Pancreas (tissue), 10 donors: ENCODE results near the gene SPECC1. TPM values are rescaled to one million over a fixed set of nuclear protein-coding genes. Genes with fewer than 3 reads are reported as not detected.

Source experiments
- ATAC-seq, 4 donors: fragments of 200-7000 bp; cut with Tn5 transposase; one replicate each; pipeline versions ENCODE4 v1.8.0 to v1.9.1; 2020; ENCODE audit warnings: mild to moderate bottlenecking in 4 of 4, moderate library complexity in 4 of 4
- DNase-seq, 6 donors: peaks; one replicate each; pipeline ENCODE4 v3.0.0-alpha.2; 2020
- FAIRE-seq: peaks from 2 replicates; lab custom pipeline; 2012; peaks lifted over from hg19 to GRCh38; lab: Jason Lieb, UNC
- H3K27ac ChIP-seq, 4 donors: fragments of 200-600 bp; sonication (generic); 1 replicate in 3 of 4; 2 replicates in 1 of 4; pipeline versions ENCODE4 v1.5.0 to v1.8.0; 2020
- H3K27me3 ChIP-seq, 4 donors: fragments of 200-600 bp; one replicate each; pipeline ENCODE4 v1.8.0; 2021
- H3K36me3 ChIP-seq, 3 donors: fragments of 200-600 bp; sonication (generic) in 1 of 3; one replicate each; pipeline versions ENCODE4 v1.5.0 to v1.8.0; 2020 to 2021
- H3K4me1 ChIP-seq, 3 donors: fragments of 200-600 bp; one replicate each; pipeline ENCODE4 v1.8.0; 2021
- H3K4me3 ChIP-seq, 4 donors: fragments of 200-600 bp; sonication (generic) in 2 of 4; one replicate each; pipeline versions ENCODE4 v1.5.0 to v1.8.0; 2020 to 2021
- H3K9me3 ChIP-seq, 4 donors: fragments of 200-600 bp; one replicate each; pipeline ENCODE4 v1.8.0; 2021
- WGBS, 2 donors: extraction: QIAGEN DNeasy Blood & Tissue Kit; methylation state at CpG; one replicate each; pipeline ENCODE4 v1.1.7; 2013; 5-methylcytosine and 5-hydroxymethylcytosine counted together
- intact Hi-C, 3 donors: fragments of 100-400 bp; cut with DNase I; formaldehyde crosslinking; loops; one replicate each; pipeline versions ENCODE4 v1.11.1 to v1.14.2; 2022
- polyA plus RNA-seq, 2 donors: library from polyadenylated mRNA; stranded (reverse); fragments of 200-250 nt; gene quantifications; one replicate each; pipeline ENCODE4 v1.2.3, GENCODE V29; 2013
- total RNA-seq, 6 donors: library from RNA; stranded (reverse); fragmentation: NEBNext Ultra II Directional in 4 of 6; extraction: Animal tissue kit (Norgen Biotek cat#: 25700) in 4 of 6; gene quantifications; one replicate each; pipeline versions ENCODE4 v1.2.1 to v1.2.4, GENCODE V29; 2021 to 2023
- TF ChIP-seq, protein P1 (sequence below), 4 donors: fragments of 200-600 bp; sonication (generic) in 3 of 4; IDR thresholded peaks; one replicate each; pipeline versions ENCODE4 v1.5.0 to v1.8.0; 2021; ENCODE audit warnings: antibody characterized with exemption in 4 of 4
- donor health status: healthy with polysubstance abuse.
- donor health status: DM: no; HTN: no; CAD: no; lungs with moderate emphysema.
- donor health status: DM: no; HTN: no; CAD: no.
- donor health status: control.
- donor health status: control.
- donor health status: Bipolar disorder and iron deficiency.
- donor health status: DM: yes; HTN: yes; CAD: no.
- donor health status: DM: no; HTN: no; CAD: no.
- donor health status: DM: no; HTN: no; CAD: no.
- donor health status: DM: yes; HTN: yes; CAD: no.

Gene SPECC1
- total and polyA plus RNA-seq, 8 donors, result 5.6 to 22.2 (median 8.1) TPM

DNA sequence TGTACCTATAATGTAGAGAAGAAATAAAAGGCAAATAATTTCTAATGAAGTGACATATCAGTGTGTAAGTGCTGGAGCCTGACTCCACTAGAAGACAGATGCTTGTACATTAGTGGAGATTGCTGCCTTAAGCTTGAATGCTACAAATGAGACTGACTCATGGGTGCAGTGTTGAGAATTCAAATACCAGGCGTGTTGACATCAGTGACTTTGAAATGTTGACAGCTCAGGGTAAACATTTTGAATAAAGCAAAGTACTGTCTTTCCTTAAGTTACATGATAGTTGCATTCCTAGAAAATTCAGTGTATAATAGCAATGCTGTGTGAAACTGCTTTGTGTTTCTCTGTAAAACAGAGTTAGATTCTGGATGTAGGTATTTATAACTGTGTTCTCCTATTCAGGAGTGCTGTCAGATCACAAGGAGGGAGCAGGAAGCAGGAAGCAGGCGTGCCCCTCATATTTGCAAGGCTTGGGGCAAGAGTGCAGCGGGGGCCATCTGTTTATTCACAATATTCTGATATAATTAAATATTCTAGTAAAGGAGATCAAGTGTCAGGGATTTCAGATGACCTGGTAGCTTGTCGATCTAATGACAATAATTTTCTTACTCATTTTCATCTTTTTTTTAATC lies 119.0 kb downstream of the SPECC1 start:
- TF ChIP-seq, protein P1, sequence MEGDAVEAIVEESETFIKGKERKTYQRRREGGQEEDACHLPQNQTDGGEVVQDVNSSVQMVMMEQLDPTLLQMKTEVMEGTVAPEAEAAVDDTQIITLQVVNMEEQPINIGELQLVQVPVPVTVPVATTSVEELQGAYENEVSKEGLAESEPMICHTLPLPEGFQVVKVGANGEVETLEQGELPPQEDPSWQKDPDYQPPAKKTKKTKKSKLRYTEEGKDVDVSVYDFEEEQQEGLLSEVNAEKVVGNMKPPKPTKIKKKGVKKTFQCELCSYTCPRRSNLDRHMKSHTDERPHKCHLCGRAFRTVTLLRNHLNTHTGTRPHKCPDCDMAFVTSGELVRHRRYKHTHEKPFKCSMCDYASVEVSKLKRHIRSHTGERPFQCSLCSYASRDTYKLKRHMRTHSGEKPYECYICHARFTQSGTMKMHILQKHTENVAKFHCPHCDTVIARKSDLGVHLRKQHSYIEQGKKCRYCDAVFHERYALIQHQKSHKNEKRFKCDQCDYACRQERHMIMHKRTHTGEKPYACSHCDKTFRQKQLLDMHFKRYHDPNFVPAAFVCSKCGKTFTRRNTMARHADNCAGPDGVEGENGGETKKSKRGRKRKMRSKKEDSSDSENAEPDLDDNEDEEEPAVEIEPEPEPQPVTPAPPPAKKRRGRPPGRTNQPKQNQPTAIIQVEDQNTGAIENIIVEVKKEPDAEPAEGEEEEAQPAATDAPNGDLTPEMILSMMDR (IDR thresholded peaks at IDR 0.05), result no peak
- no peak for ATAC-seq
- Histone ChIP-seq H3K4me1 (no peaks in the 10 kb centered on the region), H3K36me3 (no peaks in the 10 kb centered on the region), H3K27me3 (no peaks in the 10 kb centered on the region), H3K9me3 (no peaks in the 10 kb centered on the region), H3K4me3 (no peak overlapping the region), H3K27ac (no peak overlapping the region)
- intact Hi-C loops, result loop anchor here in 2 of 3 donors (10.0 kb wide), 1 partner anchor 187 kb away; no protein-coding TSS in a partner anchor
- WGBS, 2 donors, result 75 to 88% methylated on average over 4 of the region's 4 CpGs
- no peak for FAIRE-seq
- DNase-seq, result no peak

DNA sequence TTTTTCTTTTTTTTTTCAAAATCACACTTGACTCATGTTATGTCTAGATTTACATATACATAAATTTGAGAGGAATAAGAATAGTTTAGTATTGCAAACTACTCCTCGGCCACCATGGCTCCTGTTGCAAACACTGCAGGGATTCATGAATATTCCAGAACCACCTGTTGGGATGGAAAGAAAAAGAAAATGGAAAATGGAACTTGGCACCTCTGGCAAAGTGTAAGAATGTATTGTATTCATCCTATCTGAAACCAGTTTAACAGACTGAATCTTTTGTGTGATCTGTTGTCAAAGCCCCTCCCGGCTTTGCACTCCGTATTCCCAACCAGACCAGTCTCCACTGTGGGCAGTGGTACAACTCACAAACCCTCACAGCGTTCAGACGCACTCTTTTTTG lies 124.4 kb downstream of the SPECC1 start:
- WGBS, 2 donors, result 55 to 66% methylated on average over 5 of the region's 5 CpGs
- Histone ChIP-seq H3K4me3 (no peak overlapping the region), H3K9me3 (no peaks in the 10 kb centered on the region), H3K4me1 (no peaks in the 10 kb centered on the region), H3K27ac (no peak overlapping the region), H3K36me3 (no peaks in the 10 kb centered on the region), H3K27me3 (no peaks in the 10 kb centered on the region)
- DNase-seq (no peak), ATAC-seq (no peak), FAIRE-seq (no peak)
- intact Hi-C loops, result no loop called here
- TF ChIP-seq, protein P1 (IDR thresholded peaks at IDR 0.05), result no peak

DNA sequence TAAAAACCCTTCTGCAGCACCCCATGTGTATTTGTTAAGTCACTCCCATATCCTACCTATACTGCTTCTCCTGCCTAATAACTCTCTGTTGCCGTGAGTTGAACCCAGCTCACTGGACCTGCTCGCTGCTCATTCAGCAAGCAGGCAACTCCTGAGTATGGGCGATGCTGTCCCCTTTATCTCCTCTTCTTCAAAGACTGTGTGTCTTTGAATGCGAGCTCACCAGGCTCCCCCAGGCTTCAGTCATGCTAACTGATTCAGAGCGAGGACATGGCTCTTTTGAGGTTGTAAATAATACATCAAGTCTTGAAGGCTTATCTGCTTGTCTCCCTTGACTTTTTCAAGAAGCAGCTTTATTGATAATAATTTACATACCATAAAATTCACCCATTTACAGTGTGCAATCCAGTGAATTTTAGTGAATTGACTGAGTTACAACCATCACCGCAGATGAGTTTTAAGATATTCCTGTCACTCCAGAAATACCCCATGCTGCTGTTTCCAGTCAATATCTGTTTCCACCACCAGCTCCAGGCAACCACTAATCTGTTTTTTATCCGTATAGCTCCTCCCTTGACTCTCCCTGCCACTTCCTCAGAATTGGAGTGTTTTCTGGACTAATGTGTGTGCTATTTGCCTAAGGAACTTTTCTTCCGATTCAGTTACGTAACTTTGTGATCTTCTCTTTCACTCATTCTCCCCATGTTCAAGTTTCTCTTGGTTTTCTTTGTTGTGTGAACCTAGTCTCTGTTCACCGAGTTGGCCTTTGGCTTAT lies 132.2 kb downstream of the SPECC1 start:
- ATAC-seq (no peak), DNase-seq (no peak), FAIRE-seq (no peak)
- Histone ChIP-seq H3K27ac (no peak overlapping the region), H3K27me3 (no peaks in the 10 kb centered on the region), H3K9me3 (no peaks in the 10 kb centered on the region), H3K4me1 (no peaks in the 10 kb centered on the region), H3K36me3 (no peaks in the 10 kb centered on the region), H3K4me3 (no peak overlapping the region)
- intact Hi-C loops, result no loop called here
- 56 to 68% methylated on average over 10 of the region's 10 CpGs for WGBS, 2 donors
- TF ChIP-seq, protein P1 (IDR thresholded peaks at IDR 0.05), result no peak

DNA sequence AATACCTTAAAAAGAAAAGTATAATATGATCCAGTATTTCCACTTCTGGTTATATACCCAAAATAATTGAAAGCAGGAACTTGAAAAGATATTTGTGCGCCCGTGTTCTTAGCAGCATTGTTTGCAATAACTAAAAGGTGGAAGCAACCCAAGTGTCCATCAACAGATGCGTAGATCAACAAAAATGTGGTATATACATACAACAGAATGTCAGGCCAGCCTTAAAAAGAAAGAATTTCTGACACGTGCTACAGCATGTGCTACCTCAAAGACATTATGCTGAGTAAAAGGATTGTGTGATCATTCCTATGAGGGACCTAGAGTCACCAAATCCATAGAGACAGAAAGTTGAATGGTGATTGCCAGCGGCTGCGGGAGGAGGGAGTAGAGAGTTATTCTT lies 133.1 kb downstream of the SPECC1 start:
- no peaks in the 10 kb centered on the region for H3K9me3 ChIP-seq
- no peaks in the 10 kb centered on the region for H3K27me3 ChIP-seq
- intact Hi-C loops, result no loop called here
- H3K4me3 ChIP-seq, result no peak overlapping the region
- 76 to 88% methylated on average over 6 of the region's 6 CpGs for WGBS, 2 donors
- no peak for DNase-seq
- no peaks in the 10 kb centered on the region for H3K36me3 ChIP-seq
- ATAC-seq, result no peak
- FAIRE-seq, result no peak
- TF ChIP-seq, protein P1 (IDR thresholded peaks at IDR 0.05), result no peak
- H3K4me1 ChIP-seq, result no peaks in the 10 kb centered on the region
- H3K27ac ChIP-seq, result no peak overlapping the region

DNA sequence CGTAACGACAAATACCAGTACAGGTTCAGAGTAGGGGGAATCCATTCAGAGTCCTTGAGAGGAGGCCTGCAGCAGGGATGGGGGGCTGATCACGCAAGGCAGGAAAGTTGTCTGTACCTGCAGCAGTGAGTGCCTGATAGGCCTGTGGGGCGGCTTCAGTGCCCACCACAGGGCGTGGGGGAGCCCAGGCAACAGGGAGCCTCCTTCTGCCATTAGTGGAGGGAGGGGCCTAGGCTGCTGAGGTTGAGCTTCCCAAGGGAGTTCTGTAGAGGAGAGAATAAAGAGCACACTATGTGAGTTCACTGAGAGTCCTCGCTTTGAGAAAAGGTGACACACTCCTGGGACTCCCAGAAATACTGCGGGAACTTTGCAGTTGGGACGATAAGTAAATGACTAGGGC lies 134.6 kb downstream of the SPECC1 start:
- Histone ChIP-seq H3K9me3 (no peaks in the 10 kb centered on the region), H3K36me3 (no peaks in the 10 kb centered on the region), H3K27me3 (no peaks in the 10 kb centered on the region), H3K4me3 (no peak overlapping the region), H3K27ac (no peak overlapping the region), H3K4me1 (no peaks in the 10 kb centered on the region)
- 93 to 97% methylated on average over 8 of the region's 8 CpGs for WGBS, 2 donors
- FAIRE-seq (no peak), DNase-seq (no peak), ATAC-seq (no peak)
- TF ChIP-seq, protein P1 (IDR thresholded peaks at IDR 0.05), result no peak
- intact Hi-C loops, result no loop called here
